Testis (tissue), 2 donors: ENCODE data around the gene NUP93.

Experiments used
- POLR2A ChIP-seq: fragments of 450-650 bp; IDR thresholded peaks from one replicate; pipeline ENCODE4 v1.6.1; 2017; ENCODE audit warnings: antibody characterized with exemption, mild to moderate bottlenecking, moderate library complexity
- TF ChIP-seq, protein P1 (sequence below), 3 experiments: fragments of 450-650 bp in 2 of 3; fragments of 200-600 bp in 1 of 3; sonication (generic) in 1 of 3; IDR thresholded peaks; one replicate each; pipeline ENCODE4 v1.5.1; 2016 to 2019; ENCODE audit warnings: antibody characterized with exemption in 3 of 3, mild to moderate bottlenecking in 2 of 3, moderate library complexity in 1 of 3

DNA sequence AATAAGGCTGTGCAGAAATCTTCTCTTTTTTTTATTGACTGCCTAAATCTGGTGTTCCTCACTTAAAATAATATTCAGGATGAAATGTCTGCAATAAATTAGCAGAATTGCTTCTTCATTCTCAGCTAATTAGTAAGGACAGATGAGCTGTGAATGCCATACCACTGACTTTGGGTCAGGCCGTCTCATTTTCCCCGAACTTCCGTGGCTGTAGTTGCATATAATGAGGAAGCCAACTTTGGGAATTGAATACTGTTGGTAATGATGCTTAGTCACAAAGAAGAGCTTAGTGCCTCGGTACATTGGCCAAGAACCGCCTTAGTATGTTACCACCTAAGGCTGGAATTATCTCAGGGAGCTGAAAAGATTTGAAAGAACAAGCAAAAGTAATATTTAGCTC lies 47.6 kb downstream of the NUP93 start:
- TF ChIP-seq, protein P1, sequence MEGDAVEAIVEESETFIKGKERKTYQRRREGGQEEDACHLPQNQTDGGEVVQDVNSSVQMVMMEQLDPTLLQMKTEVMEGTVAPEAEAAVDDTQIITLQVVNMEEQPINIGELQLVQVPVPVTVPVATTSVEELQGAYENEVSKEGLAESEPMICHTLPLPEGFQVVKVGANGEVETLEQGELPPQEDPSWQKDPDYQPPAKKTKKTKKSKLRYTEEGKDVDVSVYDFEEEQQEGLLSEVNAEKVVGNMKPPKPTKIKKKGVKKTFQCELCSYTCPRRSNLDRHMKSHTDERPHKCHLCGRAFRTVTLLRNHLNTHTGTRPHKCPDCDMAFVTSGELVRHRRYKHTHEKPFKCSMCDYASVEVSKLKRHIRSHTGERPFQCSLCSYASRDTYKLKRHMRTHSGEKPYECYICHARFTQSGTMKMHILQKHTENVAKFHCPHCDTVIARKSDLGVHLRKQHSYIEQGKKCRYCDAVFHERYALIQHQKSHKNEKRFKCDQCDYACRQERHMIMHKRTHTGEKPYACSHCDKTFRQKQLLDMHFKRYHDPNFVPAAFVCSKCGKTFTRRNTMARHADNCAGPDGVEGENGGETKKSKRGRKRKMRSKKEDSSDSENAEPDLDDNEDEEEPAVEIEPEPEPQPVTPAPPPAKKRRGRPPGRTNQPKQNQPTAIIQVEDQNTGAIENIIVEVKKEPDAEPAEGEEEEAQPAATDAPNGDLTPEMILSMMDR (IDR thresholded peaks at IDR 0.05): no peak
- TF ChIP-seq POLR2A: no peak
